Mesodermal cell (in vitro differentiated cells): ENCODE results near the gene POC1B.

Source experiments
- H3K27ac ChIP-seq: 2 replicates; pipeline ENCODE4 v1.7.0; 2013; ENCODE audit warnings: mild to moderate bottlenecking, low read depth, low read length, moderate library complexity; ENCODE audit not compliant: severe bottlenecking
- H3K36me3 ChIP-seq: 2 replicates; pipeline ENCODE4 v1.7.1; 2013; ENCODE audit warnings: mild to moderate bottlenecking, low read length, moderate library complexity; ENCODE audit not compliant: control insufficient read depth, insufficient read depth
- H3K4me1 ChIP-seq: one replicate; pipeline ENCODE4 v1.7.1; 2013; ENCODE audit warnings: mild to moderate bottlenecking, low read length; ENCODE audit not compliant: insufficient read depth, control insufficient read depth, poor library complexity, severe bottlenecking
- H3K4me3 ChIP-seq: 2 replicates; pipeline ENCODE4 v1.7.0; 2013; ENCODE audit warnings: low read length, control low read depth, mild to moderate bottlenecking; ENCODE audit not compliant: insufficient read depth, poor library complexity, severe bottlenecking; ENCODE audit errors: extremely low read depth
- H3K9me3 ChIP-seq: 2 replicates; pipeline ENCODE4 v1.7.1; 2013; ENCODE audit warnings: mild to moderate bottlenecking, low read length, moderate library complexity; ENCODE audit not compliant: control insufficient read depth
- WGBS, 2 experiments: methylation state at CpG; one replicate each; pipeline ENCODE4 v1.1.5; 2013; ENCODE audit warnings: missing lambda C conversion rate in 2 of 2; ENCODE audit not compliant: insufficient coverage in 2 of 2; 5-methylcytosine and 5-hydroxymethylcytosine counted together

The POC1B gene

DNA sequence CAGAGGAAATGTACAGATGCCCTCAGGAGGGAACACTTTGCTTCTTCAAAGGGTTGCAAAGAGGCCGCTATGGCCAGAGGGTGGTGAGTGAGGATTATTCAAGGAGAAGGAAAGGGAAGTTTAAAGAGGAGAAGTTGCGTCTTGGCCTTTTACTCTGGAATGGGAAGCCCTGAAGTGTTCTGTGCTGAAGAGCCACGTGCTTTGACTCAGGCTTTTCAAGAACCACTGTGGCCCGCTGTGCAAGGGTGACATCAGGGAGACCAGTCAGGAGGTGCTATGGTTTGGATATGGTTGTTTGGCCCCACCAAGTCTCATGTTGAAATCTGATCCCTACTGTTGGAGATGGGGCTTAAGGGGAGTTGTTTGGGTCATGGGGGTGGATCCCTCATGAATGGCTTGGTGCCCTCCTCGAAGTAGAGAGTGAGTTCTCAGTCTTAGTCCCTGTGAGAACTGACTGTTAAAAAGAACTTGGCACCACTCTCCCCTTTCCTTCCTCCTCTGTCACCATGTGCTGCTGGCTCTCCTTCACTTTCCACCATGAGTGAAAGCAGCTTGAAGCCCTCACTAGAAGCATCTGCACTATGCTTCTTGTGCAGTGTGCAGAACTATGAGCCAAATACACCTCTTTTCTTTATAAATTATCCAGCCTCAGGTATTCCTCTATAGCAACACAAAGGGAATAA, 107.5 kb downstream of the POC1B start:
- Histone ChIP-seq H3K9me3 (no peaks in the 10 kb centered on the region), H3K4me1 (peaks cover 20% of the 10 kb centered on the region), H3K4me3 (no peak overlapping the region), H3K36me3 (peaks cover 5% of the 10 kb centered on the region), H3K27ac (no peak overlapping the region)
- 93 to 95% methylated on average over 4 to 5 of the region's 5 CpGs for WGBS, 2 experiments

DNA sequence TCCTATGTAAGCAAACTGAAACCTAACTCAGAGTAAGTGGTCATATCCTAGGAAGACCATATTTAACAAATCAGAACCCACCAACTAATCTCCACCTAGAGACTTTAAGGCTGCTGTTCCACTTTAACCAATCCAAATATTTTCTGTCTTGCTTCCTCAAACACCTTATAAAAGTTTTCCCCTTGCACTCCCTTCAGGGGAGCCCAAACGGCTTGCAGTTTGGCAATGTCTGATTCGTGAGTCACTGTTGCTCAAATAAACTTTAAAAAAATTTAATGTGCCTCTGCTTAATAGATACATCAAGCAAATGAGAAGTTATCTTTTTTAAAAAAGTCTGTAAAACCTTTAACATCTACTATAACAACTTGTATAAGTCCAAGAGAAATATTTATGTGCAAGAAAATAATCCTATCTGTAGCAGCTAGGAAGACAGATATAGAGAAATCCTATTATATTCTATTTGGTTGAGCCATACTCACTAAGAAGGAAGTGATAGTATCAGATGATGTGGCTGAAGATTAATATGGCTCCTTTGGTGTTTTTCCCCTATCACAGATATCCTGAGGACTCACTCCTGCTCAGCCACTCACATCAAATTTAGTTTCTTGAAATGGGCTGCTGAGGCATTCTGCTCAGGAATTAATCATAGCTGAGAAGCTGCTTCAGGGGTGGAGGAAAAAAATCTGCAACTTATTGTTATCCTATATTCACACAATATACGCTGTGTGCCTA, 108.4 kb downstream of the POC1B start:
- peaks cover 20% of the 10 kb centered on the region for H3K4me1 ChIP-seq
- H3K9me3 ChIP-seq, result no peaks in the 10 kb centered on the region
- H3K27ac ChIP-seq, result no peak overlapping the region
- H3K36me3 ChIP-seq, result no peaks in the 10 kb centered on the region
- WGBS, 2 experiments, result 83% methylated on average over 1 of the region's 3 CpGs; no CpG with 5 or more reads in 1 of the 2 experiments
- no peak overlapping the region for H3K4me3 ChIP-seq

DNA sequence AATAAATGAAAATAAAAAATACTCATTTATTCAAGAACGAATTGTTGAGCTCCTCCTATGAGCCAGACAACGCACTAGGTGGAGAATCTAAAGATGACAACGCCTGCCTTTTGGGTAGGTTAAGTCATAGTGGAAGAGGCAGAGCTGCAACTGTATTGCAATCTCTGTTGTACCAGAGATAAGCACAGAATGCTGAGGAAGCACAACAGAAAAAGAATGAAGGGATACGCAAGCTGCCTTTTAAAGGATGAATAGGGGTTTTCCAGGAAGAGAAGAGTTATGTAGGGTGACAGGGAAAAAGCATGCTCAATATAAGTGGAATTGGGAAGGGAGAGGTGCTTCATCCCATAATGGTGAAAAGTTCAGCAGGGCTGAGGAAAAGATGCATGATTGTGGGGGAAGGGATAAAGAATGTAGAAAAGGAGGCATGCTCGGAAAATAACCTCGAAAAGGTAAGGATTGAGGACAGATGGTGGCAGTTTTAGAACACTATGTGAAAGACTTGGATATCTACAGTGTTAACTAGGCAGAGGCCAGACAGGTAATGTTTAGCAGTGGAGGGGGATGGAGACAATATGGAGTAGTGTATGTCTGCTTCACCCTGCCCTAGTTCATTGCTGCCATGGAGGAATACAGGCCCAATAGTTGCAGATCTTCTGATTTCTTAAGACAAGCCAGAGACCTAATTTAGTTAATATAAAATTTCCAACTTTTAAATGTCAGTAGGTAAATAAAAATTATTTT, 109.6 kb downstream of the POC1B start:
- Histone ChIP-seq H3K27ac (peak overlapping the region; percentile 13), H3K9me3 (no peaks in the 10 kb centered on the region), H3K4me3 (no peak overlapping the region), H3K4me1 (peaks cover 23% of the 10 kb centered on the region), H3K36me3 (no peaks in the 10 kb centered on the region)
- 88 to 89% methylated on average over 5 to 6 of the region's 6 CpGs for WGBS, 2 experiments

DNA sequence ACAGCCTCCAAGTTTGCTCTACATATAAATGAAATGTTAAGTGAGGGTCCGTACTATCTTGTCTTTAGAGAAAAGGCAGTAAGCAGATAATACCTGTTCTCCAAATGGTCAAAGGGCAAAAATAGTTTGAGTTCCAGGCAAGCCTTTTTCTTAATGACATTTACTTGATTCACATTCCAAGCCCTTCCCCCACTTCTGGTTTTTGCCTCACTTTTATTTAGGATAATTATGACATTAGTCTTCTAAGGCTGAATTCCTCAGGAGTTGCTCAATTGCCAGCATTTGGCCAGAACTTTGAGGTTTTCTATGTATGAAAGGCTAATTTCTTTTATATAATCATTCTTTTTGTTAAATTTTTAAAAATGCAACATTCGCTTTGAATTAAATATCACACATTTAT, 111.0 kb downstream of the POC1B start:
- no peaks in the 10 kb centered on the region for H3K36me3 ChIP-seq
- H3K9me3 ChIP-seq, result no peaks in the 10 kb centered on the region
- no peak overlapping the region for H3K27ac ChIP-seq
- 89% methylated on average over 1 of the region's 2 CpGs; no CpG with 5 or more reads in 1 of the 2 experiments for WGBS, 2 experiments
- H3K4me3 ChIP-seq, result no peak overlapping the region
- H3K4me1 ChIP-seq, result peaks cover 17% of the 10 kb centered on the region

GRCh38 chr12:89414322-89414721, 111.5 kb downstream of the POC1B start:
- H3K27ac ChIP-seq, result no peak overlapping the region
- no peaks in the 10 kb centered on the region for H3K9me3 ChIP-seq
- H3K36me3 ChIP-seq, result no peaks in the 10 kb centered on the region
- peaks cover 17% of the 10 kb centered on the region for H3K4me1 ChIP-seq
- 100% methylated on average over 1 of the region's 3 CpGs for WGBS, 2 experiments
- no peak overlapping the region for H3K4me3 ChIP-seq

- no peaks in the 10 kb centered on the region for H3K9me3 ChIP-seq
- no peak overlapping the region for H3K27ac ChIP-seq
- 100% methylated on average over 1 of the region's 3 CpGs; no CpG with 5 or more reads in 1 of the 2 experiments for WGBS, 2 experiments
- no peaks in the 10 kb centered on the region for H3K36me3 ChIP-seq
- no peak overlapping the region for H3K4me3 ChIP-seq
- peaks cover 17% of the 10 kb centered on the region for H3K4me1 ChIP-seq
Measured at GRCh38 chr12:89413234-89413633, 112.6 kb downstream of the POC1B start.

DNA sequence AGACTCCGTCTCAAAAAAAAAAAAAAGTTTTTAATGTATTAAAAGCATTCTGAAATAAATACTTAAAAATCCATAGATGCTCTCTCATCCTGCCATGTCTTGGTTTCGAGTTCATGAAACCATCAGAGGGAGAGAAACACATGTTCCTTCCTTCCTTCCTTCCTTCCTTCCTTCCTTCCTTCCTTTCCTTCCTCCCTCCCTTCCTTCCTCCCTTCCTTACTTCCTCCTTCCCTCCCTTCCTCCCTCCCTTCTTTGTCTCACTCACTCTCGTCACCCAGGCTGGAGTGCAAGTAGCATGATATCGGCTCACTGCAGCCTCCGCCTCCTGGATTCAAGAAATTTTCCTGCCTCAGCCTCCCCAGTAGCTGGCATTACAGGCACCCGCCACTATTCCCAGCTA, 113.2 kb downstream of the POC1B start:
- Histone ChIP-seq H3K9me3 (no peaks in the 10 kb centered on the region), H3K36me3 (no peaks in the 10 kb centered on the region), H3K27ac (no peak overlapping the region), H3K4me3 (no peak overlapping the region), H3K4me1 (peaks cover 17% of the 10 kb centered on the region)
- WGBS, 2 experiments, result 93 to 100% methylated on average over 5 of the region's 6 CpGs

- peaks cover 17% of the 10 kb centered on the region for H3K4me1 ChIP-seq
- H3K36me3 ChIP-seq, result no peaks in the 10 kb centered on the region
- no peaks in the 10 kb centered on the region for H3K9me3 ChIP-seq
- 61 to 79% methylated on average over 3 of the region's 4 CpGs for WGBS, 2 experiments
- H3K27ac ChIP-seq, result no peak overlapping the region
- no peak overlapping the region for H3K4me3 ChIP-seq
Measured at GRCh38 chr12:89411846-89412245, 114.0 kb downstream of the POC1B start.

DNA sequence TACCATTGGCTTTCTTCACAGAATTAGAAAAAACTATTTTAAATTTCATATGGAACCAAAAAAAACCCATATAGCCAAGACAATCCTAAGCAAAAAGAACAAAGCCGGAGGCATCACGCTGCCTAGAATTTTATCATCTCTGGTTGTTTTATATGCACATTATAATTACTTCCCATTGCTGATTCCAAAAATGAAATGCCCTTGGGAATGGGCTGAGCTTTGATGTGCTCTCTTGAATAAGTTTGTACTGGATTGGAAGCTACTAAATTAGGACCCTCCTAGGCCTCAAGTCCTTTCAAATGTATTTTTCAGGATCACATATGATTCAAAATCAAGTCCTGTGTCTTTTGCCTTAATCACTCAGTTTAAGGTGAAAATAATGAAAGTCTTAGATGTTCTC, 114.6 kb downstream of the POC1B start:
- Histone ChIP-seq H3K36me3 (no peaks in the 10 kb centered on the region), H3K4me1 (peaks cover 14% of the 10 kb centered on the region), H3K4me3 (no peak overlapping the region), H3K27ac (no peak overlapping the region), H3K9me3 (no peaks in the 10 kb centered on the region)
- 100% methylated on average over 2 of the region's 2 CpGs; no CpG with 5 or more reads in 1 of the 2 experiments for WGBS, 2 experiments

DNA sequence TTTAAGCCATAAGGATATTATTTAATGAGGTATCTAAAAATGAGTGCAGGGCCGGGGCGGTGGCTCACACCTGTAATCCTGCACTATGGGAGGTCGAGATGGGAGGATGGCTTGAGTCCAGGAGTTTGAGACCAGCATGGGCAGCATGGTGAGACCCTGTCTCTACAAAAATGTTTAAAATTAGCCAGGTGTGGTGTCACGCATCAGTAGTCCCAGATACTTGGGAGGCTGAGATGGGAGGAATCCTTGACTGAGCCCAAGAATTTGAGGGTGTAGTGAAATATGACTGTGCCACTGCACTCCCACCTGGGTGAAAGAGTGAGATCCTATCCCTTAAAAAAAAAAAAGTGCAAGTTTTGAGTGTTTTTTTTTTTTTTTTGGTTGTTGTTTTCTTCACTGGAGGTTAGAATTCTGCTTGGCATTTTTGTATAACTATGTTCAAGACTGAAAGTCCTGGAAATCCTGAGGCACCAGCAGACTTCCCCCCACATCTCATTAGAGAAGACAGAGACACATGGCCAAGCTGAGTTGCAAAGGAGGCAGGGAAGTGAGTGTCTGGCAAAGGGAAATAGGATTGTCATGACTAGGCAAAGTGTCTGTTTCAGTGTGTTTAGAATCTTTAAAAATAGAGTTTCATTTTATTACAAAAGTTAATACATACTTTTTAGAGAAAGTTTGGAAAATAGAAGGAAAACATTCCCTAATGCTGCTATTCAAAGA, 120.1 kb downstream of the POC1B start:
- WGBS, 2 experiments, result 92 to 97% methylated on average over 3 to 4 of the region's 4 CpGs
- Histone ChIP-seq H3K9me3 (no peaks in the 10 kb centered on the region), H3K27ac (no peak overlapping the region), H3K4me1 (peaks cover 6% of the 10 kb centered on the region), H3K36me3 (no peaks in the 10 kb centered on the region), H3K4me3 (no peak overlapping the region)
